Keratinocyte (primary cell): ENCODE measurements around the gene SLC1A6. TPM values are rescaled to one million over a fixed set of nuclear protein-coding genes. Genes with fewer than 3 reads are reported as not detected.

Experiments
- DNase-seq: peaks from one replicate; pipeline ENCODE4 v3.0.0-alpha.2; 2011; ENCODE audit warnings: low read depth, missing footprints, low spot score
- FAIRE-seq: peaks from 2 replicates; lab custom pipeline; 2011; peaks lifted over from hg19 to GRCh38; lab: Jason Lieb, UNC
- H2AFZ ChIP-seq: 2 replicates; pipeline ENCODE4 v1.6.0; 2012; ENCODE audit warnings: low read length, control low read depth, inconsistent platforms; ENCODE audit not compliant: control insufficient read depth
- H3K27ac ChIP-seq: 2 replicates; pipeline ENCODE4 v1.5.1; 2011; ENCODE audit warnings: low read length; ENCODE audit not compliant: control insufficient read depth, insufficient read depth
- H3K27me3 ChIP-seq: 3 replicates; pipeline ENCODE4 v1.6.0; 2011; ENCODE audit warnings: low read length; ENCODE audit not compliant: control insufficient read depth, insufficient read depth; ENCODE audit errors: extremely low read depth
- H3K36me3 ChIP-seq, 2 experiments: 2 replicates in 1 of 2; 3 replicates in 1 of 2; pipeline ENCODE4 v1.5.1; 2011; ENCODE audit warnings: low read length in 2 of 2, mild to moderate bottlenecking in 1 of 2; ENCODE audit not compliant: control insufficient read depth in 2 of 2, insufficient read depth in 2 of 2; ENCODE audit errors: extremely low read depth in 1 of 2
- H3K4me1 ChIP-seq: 3 replicates; pipeline ENCODE4 v1.5.1; 2011; ENCODE audit warnings: low read length; ENCODE audit not compliant: control insufficient read depth, insufficient read depth; ENCODE audit errors: extremely low read depth
- H3K4me2 ChIP-seq: 3 replicates; pipeline ENCODE4 v1.6.0; 2011; ENCODE audit warnings: low read depth, low read length; ENCODE audit not compliant: control insufficient read depth, insufficient read depth; ENCODE audit errors: extremely low read depth
- H3K4me3 ChIP-seq, 3 experiments: fragments of 200-600 bp in 1 of 3; sonication (generic) in 1 of 3; 2 replicates in 2 of 3; 3 replicates in 1 of 3; pipeline ENCODE4 v1.5.1; 2011 to 2016; ENCODE audit warnings: low read length in 3 of 3, mild to moderate bottlenecking in 3 of 3, control low read depth in 2 of 3, inconsistent platforms in 1 of 3, low read depth in 1 of 3, mixed read lengths in 1 of 3, mixed run types in 1 of 3, moderate library complexity in 1 of 3; ENCODE audit not compliant: control insufficient read depth in 2 of 3, insufficient read depth in 2 of 3; ENCODE audit errors: extremely low read depth in 1 of 3
- H3K79me2 ChIP-seq: 2 replicates; pipeline ENCODE4 v1.6.0; 2012; ENCODE audit warnings: low read length; ENCODE audit not compliant: control insufficient read depth, insufficient read depth
- H3K9ac ChIP-seq: 3 replicates; pipeline ENCODE4 v1.6.0; 2011; ENCODE audit warnings: low read length; ENCODE audit not compliant: control insufficient read depth, insufficient read depth; ENCODE audit errors: extremely low read depth
- H3K9me1 ChIP-seq: 3 replicates; pipeline ENCODE4 v1.6.0; 2011; ENCODE audit warnings: low read length; ENCODE audit not compliant: control insufficient read depth, insufficient read depth; ENCODE audit errors: extremely low read depth
- H3K9me3 ChIP-seq: 2 replicates; pipeline ENCODE4 v1.5.1; 2012; ENCODE audit warnings: low read depth, low read length; ENCODE audit not compliant: control insufficient read depth
- H4K20me1 ChIP-seq: 3 replicates; pipeline ENCODE4 v1.6.0; 2011; ENCODE audit warnings: low read length; ENCODE audit not compliant: control insufficient read depth, insufficient read depth; ENCODE audit errors: extremely low read depth
- CTCF ChIP-seq, 3 experiments: IDR thresholded peaks in 1 of 3; conservative IDR thresholded peaks in 1 of 3; optimal IDR thresholded peaks in 1 of 3; 2 replicates in 2 of 3; 3 replicates in 1 of 3; pipeline versions ENCODE3 to v1.5.1; 2011; ENCODE audit warnings: low read length in 3 of 3, mild to moderate bottlenecking in 3 of 3, moderate library complexity in 2 of 3, control low read depth in 1 of 3, inconsistent platforms in 1 of 3; ENCODE audit not compliant: insufficient read depth in 2 of 3; ENCODE audit errors: extremely low read depth in 1 of 3
- EZH2 ChIP-seq: IDR thresholded peaks from one replicate; pipeline ENCODE4 v1.6.1; 2012; ENCODE audit warnings: inconsistent platforms, mild to moderate bottlenecking, low read length, moderate library complexity
- dilution Hi-C: fragments of 300-500 bp; cut with MboI; formaldehyde crosslinking; loops from one replicate; pipeline ENCODE4 v1.7.0; 2020; ENCODE audit warnings: low sequenced_read_pairs; ENCODE audit not compliant: extremely low pct_ligation_motif_present
- polyA plus RNA-seq, 5 experiments: library from polyadenylated mRNA; depleted of rRNA in 3 of 5; stranded (reverse) in 3 of 5; stranded (forward) in 1 of 5; unstranded in 1 of 5; fragments of >200 nt; gene quantifications; 1 replicate in 1 of 5; 2 replicates in 3 of 5; 3 replicates in 1 of 5; pipeline versions ENCODE4 v1.2.1 to v1.2.3, GENCODE V29; 2011 to 2012; ENCODE audit warnings: missing spikeins in 2 of 5, low read depth in 1 of 5, low replicate concordance in 1 of 5

SLC1A6 gene
- polyA plus RNA-seq, 1 donor (not counting 4 experiments of a cell fraction or from before 2014, with no cell fraction given), result 0.96 TPM

GRCh38 chr19:15015946-15016542, 36.4 kb upstream of the SLC1A6 start:
- TF ChIP-seq EZH2, result no peak
- H3K4me3 ChIP-seq, result no peak overlapping the region
- no peak for DNase-seq
- H3K27ac ChIP-seq, result no peak overlapping the region
- H3K9me3 ChIP-seq, result no peaks in the 10 kb centered on the region
- H3K36me3 ChIP-seq, result no peaks in the 10 kb centered on the region
- H3K27me3 ChIP-seq, result peaks cover 4% of the 10 kb centered on the region
- no peaks in the 10 kb centered on the region for H3K79me2 ChIP-seq
- H3K4me1 ChIP-seq, result no peaks in the 10 kb centered on the region
- no peaks in the 10 kb centered on the region for H3K9me1 ChIP-seq
- H3K9ac ChIP-seq, result no peak overlapping the region
- no peak overlapping the region for H2AFZ ChIP-seq
- no peaks in the 10 kb centered on the region for H4K20me1 ChIP-seq
- no peak for FAIRE-seq
- dilution Hi-C loops, result no loop called here
- H3K4me2 ChIP-seq, result no peak overlapping the region

- no peak for DNase-seq
- no peak overlapping the region for H2AFZ ChIP-seq
- no peak overlapping the region for H3K9ac ChIP-seq
- H4K20me1 ChIP-seq, result no peaks in the 10 kb centered on the region
- H3K79me2 ChIP-seq, result no peaks in the 10 kb centered on the region
- no peaks in the 10 kb centered on the region for H3K9me1 ChIP-seq
- H3K36me3 ChIP-seq, result no peaks in the 10 kb centered on the region
- FAIRE-seq, result no peak
- H3K9me3 ChIP-seq, result no peaks in the 10 kb centered on the region
- peaks cover 15% of the 10 kb centered on the region for H3K27me3 ChIP-seq
- no peak overlapping the region for H3K27ac ChIP-seq
- no peaks in the 10 kb centered on the region for H3K4me1 ChIP-seq
- H3K4me3 ChIP-seq, result no peak overlapping the region
- no peak for TF ChIP-seq CTCF (optimal IDR thresholded peaks at IDR 0.05 in 1 of 3, IDR thresholded peaks at IDR 0.05 in 1 of 3, conservative IDR thresholded peaks at IDR 0.05 in 1 of 3; ENCODE audit: extremely low read depth in 1 of 3, insufficient read depth in 2 of 3, low read length in 3 of 3)
- TF ChIP-seq EZH2, result no peak
- no peak overlapping the region for H3K4me2 ChIP-seq
- dilution Hi-C loops, result no loop called here
These were observed 34.9 kb upstream of the SLC1A6 start for GRCh38 chr19:15014579-15014978.
